ENCODE data around the gene HOXD4.

HOXD4 gene

GRCh38 chr2:176158186-176158591 is 6.8 kb downstream of the HOXD4 start:
- no peaks in the 10 kb centered on the region for H3K36me3 ChIP-seq (ENCODE audit: insufficient read depth, low read depth, low read length)
- H3K9me3 ChIP-seq (ENCODE audit: insufficient read depth, low read depth, low read length): peaks cover 6% of the 10 kb centered on the region; the same call in 1 of the 2 replicates
- H3K27me3 ChIP-seq (ENCODE audit: insufficient read depth, low read length): peaks cover 100% of the 10 kb centered on the region
- no peak overlapping the region for H3K4me3 ChIP-seq (ENCODE audit: low read length)
- H3K9ac ChIP-seq (ENCODE audit: low read depth, low read length): no peak overlapping the region
- no peak overlapping the region for H3K27ac ChIP-seq (ENCODE audit: low read length)
- no peaks in the 10 kb centered on the region for H3K4me1 ChIP-seq (ENCODE audit: insufficient read depth, low read length)

- Histone ChIP-seq H3K27ac (ENCODE audit: low read length) (no peak overlapping the region), H3K4me1 (ENCODE audit: insufficient read depth, low read length) (no peaks in the 10 kb centered on the region), H3K36me3 (ENCODE audit: insufficient read depth, low read depth, low read length) (no peaks in the 10 kb centered on the region), H3K27me3 (ENCODE audit: insufficient read depth, low read length) (peaks cover 100% of the 10 kb centered on the region), H3K9me3 (ENCODE audit: insufficient read depth, low read depth, low read length) (peaks cover 6% of the 10 kb centered on the region; the same call in 1 of the 2 replicates), H3K4me3 (ENCODE audit: low read length) (no peak overlapping the region), H3K9ac (ENCODE audit: low read depth, low read length) (no peak overlapping the region)
These were observed 7.7 kb downstream of the HOXD4 start for GRCh38 chr2:176158855-176159662.

DNA sequence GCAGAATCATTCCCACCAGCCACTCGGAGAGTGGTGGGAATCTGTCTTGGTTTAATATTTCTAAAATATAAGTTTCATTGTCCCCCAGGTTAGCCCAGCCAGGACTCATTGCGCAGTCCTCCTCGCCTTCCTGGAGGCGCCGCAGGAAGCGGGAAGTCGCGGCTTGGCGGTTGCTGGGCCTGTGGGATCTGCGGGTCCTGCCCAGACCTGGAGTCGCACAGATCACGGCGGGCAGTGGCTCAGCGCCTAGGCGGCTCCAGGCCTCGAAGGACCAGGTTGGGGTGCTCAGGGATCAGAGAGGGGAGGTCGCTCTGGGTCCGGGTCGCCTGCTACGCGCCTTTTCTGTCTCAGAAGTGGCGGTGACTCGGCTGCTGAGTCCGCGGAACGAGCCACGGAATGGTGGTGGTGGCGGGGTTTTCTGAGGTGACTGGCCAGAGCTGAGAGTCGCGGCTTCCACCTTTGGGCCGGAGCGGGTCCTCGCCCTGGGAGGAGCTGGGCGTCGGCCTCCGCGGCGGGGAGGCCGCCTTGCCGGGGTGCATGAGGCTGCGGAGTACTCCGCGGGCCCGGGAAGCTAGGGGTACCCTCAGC is 8.4 kb downstream of the HOXD4 start:
- H3K36me3 ChIP-seq (ENCODE audit: insufficient read depth, low read depth, low read length): no peaks in the 10 kb centered on the region
- no peak overlapping the region for H3K9ac ChIP-seq (ENCODE audit: low read depth, low read length)
- H3K4me3 ChIP-seq (ENCODE audit: low read length): no peak overlapping the region
- H3K27ac ChIP-seq (ENCODE audit: low read length): no peak overlapping the region
- peaks cover 10% of the 10 kb centered on the region; the same call in 1 of the 2 replicates for H3K9me3 ChIP-seq (ENCODE audit: insufficient read depth, low read depth, low read length)
- peaks cover 100% of the 10 kb centered on the region for H3K27me3 ChIP-seq (ENCODE audit: insufficient read depth, low read length)
- no peaks in the 10 kb centered on the region for H3K4me1 ChIP-seq (ENCODE audit: insufficient read depth, low read length)

DNA sequence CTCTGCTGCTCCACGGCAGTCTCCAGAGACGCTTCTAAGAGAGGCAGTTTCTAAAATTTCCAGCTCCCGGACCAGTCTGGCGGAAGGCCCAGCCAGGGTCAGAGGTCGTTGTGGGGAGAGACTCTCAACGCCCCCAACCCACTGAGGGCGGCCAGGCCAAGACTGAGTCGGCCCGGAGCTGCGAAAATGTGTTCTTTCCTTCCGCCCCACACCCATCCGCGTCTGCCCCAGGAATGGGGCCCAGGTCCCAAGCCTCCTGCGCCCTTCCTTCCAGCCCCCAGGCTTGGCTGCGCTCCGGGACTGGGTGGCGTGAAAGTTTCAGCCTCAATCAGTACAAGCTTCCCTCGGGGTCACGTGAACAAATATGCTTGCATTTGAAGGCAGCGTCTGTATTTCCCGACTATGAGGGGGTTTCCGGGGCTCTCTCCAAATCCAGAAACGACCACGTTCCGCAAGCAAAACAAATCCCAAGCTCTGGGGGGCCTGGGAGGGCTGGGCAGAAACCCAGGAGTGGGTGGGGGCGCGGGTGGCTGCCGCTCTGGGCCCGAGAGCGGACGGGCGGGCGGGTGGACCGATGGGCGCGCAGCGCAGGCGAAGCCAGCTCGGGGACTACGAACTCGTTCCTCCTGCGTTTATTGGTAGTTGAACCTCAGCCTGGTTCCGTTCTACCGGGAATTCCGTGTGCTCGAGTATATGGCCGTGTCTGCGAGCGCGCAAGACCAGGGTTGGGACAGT is 9.1 kb downstream of the HOXD4 start:
- H3K4me3 ChIP-seq (ENCODE audit: low read length): no peak overlapping the region
- no peaks in the 10 kb centered on the region for H3K4me1 ChIP-seq (ENCODE audit: insufficient read depth, low read length)
- H3K9ac ChIP-seq (ENCODE audit: low read depth, low read length): no peak overlapping the region
- H3K9me3 ChIP-seq (ENCODE audit: insufficient read depth, low read depth, low read length): peaks cover 10% of the 10 kb centered on the region; the same call in 1 of the 2 replicates
- H3K36me3 ChIP-seq (ENCODE audit: insufficient read depth, low read depth, low read length): no peaks in the 10 kb centered on the region
- peaks cover 100% of the 10 kb centered on the region for H3K27me3 ChIP-seq (ENCODE audit: insufficient read depth, low read length)
- H3K27ac ChIP-seq (ENCODE audit: low read length): no peak overlapping the region

DNA sequence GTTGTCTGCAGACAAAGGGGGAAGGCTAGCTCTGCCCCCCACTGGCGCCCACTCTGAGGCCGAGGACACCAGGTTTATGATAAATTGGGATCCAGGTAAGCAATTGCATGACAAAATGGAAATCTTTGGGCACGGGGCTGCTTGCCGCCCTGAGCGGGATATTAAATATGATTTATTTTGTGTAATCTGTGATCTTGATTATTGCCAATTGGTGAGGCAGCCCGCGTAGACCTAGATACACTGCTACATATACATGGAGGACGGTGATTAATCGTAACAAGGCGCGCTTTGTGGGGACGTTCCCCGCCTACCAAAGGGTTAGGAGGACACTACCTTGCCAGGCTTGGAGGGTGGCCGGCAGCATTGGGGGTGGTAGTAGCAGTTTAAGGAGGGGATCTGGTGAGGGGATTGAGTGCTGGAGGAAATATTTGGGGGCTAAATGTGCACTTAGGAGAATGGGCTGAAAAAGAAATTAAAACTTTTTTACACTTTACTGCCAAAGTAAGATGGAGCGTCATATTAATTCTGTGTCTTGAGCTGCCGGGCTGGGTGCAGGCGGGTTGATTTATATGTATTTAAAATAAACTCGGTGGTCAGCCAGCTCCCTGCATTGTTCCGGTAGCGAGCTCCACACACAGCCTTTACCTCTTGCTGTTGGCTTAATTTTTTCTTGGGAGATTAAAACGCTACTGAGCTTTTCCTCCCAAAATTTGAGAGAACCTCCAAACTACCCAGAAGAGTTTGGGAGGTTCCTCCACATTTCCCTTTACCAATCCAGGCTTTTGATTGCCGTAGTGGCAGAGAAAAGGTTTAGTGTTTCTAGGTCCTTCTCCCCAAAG is 9.9 kb downstream of the HOXD4 start:
- no peaks in the 10 kb centered on the region for H3K4me1 ChIP-seq (ENCODE audit: insufficient read depth, low read length)
- H3K27ac ChIP-seq (ENCODE audit: low read length): no peak overlapping the region
- H3K4me3 ChIP-seq (ENCODE audit: low read length): no peak overlapping the region
- no peaks in the 10 kb centered on the region for H3K36me3 ChIP-seq (ENCODE audit: insufficient read depth, low read depth, low read length)
- peaks cover 100% of the 10 kb centered on the region for H3K27me3 ChIP-seq (ENCODE audit: insufficient read depth, low read length)
- peaks cover 10% of the 10 kb centered on the region; the same call in 1 of the 2 replicates for H3K9me3 ChIP-seq (ENCODE audit: insufficient read depth, low read depth, low read length)
- H3K9ac ChIP-seq (ENCODE audit: low read depth, low read length): no peak overlapping the region

- Histone ChIP-seq H3K9me3 (ENCODE audit: insufficient read depth, low read depth, low read length) (peaks cover 10% of the 10 kb centered on the region; the same call in 1 of the 2 replicates), H3K9ac (ENCODE audit: low read depth, low read length) (no peak overlapping the region), H3K27me3 (ENCODE audit: insufficient read depth, low read length) (peaks cover 100% of the 10 kb centered on the region), H3K4me1 (ENCODE audit: insufficient read depth, low read length) (no peaks in the 10 kb centered on the region), H3K27ac (ENCODE audit: low read length) (no peak overlapping the region), H3K36me3 (ENCODE audit: insufficient read depth, low read depth, low read length) (no peaks in the 10 kb centered on the region), H3K4me3 (ENCODE audit: low read length) (no peak overlapping the region)
These were observed 10.7 kb downstream of the HOXD4 start for GRCh38 chr2:176161825-176162626.

DNA sequence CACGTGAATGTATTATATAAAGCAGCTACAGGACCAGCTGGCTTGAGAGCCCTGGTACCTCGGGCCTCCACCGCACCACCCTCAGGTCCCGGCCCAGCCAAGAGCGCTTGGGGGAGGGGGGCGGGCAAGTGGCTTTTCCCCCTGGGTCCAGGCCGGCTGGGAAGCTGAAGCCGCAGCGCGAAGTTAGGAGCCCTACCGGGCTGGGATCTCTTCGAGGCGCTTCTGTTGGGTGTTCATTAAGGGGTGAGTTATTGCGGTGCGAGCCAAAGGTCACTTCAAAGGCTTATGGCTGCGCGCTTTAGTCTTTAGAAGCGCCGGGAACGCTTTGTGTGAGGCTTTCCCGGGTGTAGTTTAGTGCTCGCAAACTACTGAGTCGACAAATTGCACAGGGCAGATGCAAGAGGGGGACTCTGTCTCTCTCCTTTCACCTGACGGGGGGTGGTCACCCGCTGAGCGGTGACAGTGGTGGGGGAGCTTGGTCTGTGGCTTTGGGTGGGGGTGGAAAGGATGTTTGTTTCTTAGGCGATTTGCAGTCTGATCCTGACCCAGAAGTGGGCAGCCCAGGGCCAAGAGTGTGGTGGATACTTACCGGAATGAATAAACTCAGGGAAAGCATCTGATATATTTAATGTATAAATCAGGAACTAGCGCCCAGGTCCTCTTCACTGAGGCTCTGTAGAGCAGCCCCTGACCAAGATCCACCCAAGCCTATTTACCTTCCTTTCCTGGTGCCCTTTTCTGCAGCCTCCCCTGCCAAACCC is 11.7 kb downstream of the HOXD4 start:
- Histone ChIP-seq H3K4me3 (ENCODE audit: low read length) (no peak overlapping the region), H3K27me3 (ENCODE audit: insufficient read depth, low read length) (peaks cover 100% of the 10 kb centered on the region), H3K4me1 (ENCODE audit: insufficient read depth, low read length) (no peaks in the 10 kb centered on the region), H3K36me3 (ENCODE audit: insufficient read depth, low read depth, low read length) (no peaks in the 10 kb centered on the region), H3K9me3 (ENCODE audit: insufficient read depth, low read depth, low read length) (peaks cover 10% of the 10 kb centered on the region; the same call in 1 of the 2 replicates), H3K9ac (ENCODE audit: low read depth, low read length) (no peak overlapping the region), H3K27ac (ENCODE audit: low read length) (no peak overlapping the region)

- Histone ChIP-seq H3K36me3 (ENCODE audit: insufficient read depth, low read depth, low read length) (no peaks in the 10 kb centered on the region), H3K27me3 (ENCODE audit: insufficient read depth, low read length) (peaks cover 100% of the 10 kb centered on the region), H3K9me3 (ENCODE audit: insufficient read depth, low read depth, low read length) (peaks cover 10% of the 10 kb centered on the region; the same call in 1 of the 2 replicates), H3K9ac (ENCODE audit: low read depth, low read length) (no peak overlapping the region), H3K4me3 (ENCODE audit: low read length) (no peak overlapping the region), H3K27ac (ENCODE audit: low read length) (no peak overlapping the region), H3K4me1 (ENCODE audit: insufficient read depth, low read length) (no peaks in the 10 kb centered on the region)
These were observed 12.3 kb downstream of the HOXD4 start for GRCh38 chr2:176163672-176164056.

GRCh38 chr2:176164201-176164600 is 12.9 kb downstream of the HOXD4 start:
- H3K4me3 ChIP-seq (ENCODE audit: low read length): no peak overlapping the region
- no peaks in the 10 kb centered on the region for H3K36me3 ChIP-seq (ENCODE audit: insufficient read depth, low read depth, low read length)
- H3K9ac ChIP-seq (ENCODE audit: low read depth, low read length): no peak overlapping the region
- peaks cover 10% of the 10 kb centered on the region; the same call in 1 of the 2 replicates for H3K9me3 ChIP-seq (ENCODE audit: insufficient read depth, low read depth, low read length)
- no peak overlapping the region for H3K27ac ChIP-seq (ENCODE audit: low read length)
- peaks cover 100% of the 10 kb centered on the region for H3K27me3 ChIP-seq (ENCODE audit: insufficient read depth, low read length)
- no peaks in the 10 kb centered on the region for H3K4me1 ChIP-seq (ENCODE audit: insufficient read depth, low read length)
